H1 (cell line): ENCODE results near the gene ZNF577.

Experiments
- CHD1 ChIP-seq: IDR thresholded peaks from 2 replicates; pipeline ENCODE4 v1.6.1; 2012; ENCODE audit warnings: low read depth, low read length, improper control_type of control experiment
- EP300 ChIP-seq, 2 experiments: IDR thresholded peaks; 1 replicate in 1 of 2; 2 replicates in 1 of 2; pipeline ENCODE4 v1.6.1; 2011 to 2012; ENCODE audit warnings: low read depth in 2 of 2, low read length in 2 of 2, mild to moderate bottlenecking in 2 of 2, borderline replicate concordance in 1 of 2, inconsistent platforms in 1 of 2, moderate library complexity in 1 of 2
- EZH2 ChIP-seq: fragments of 200-600 bp; sonication (generic); IDR thresholded peaks from 2 replicates; pipeline ENCODE4 v1.7.1; 2012; ENCODE audit warnings: low read depth, mild to moderate bottlenecking, moderate library complexity, low read length, inconsistent platforms; ENCODE audit not compliant: severe bottlenecking
- HDAC2 ChIP-seq, 2 experiments: fragments of 300-600 bp in 1 of 2; sonication (generic) in 1 of 2; IDR thresholded peaks; 2 replicates each; pipeline ENCODE4 v1.6.1; 2011 to 2012; ENCODE audit warnings: low read depth in 2 of 2, low read length in 2 of 2, mild to moderate bottlenecking in 2 of 2, moderate library complexity in 2 of 2, borderline replicate concordance in 1 of 2, inconsistent platforms in 1 of 2
- JUN ChIP-seq: IDR thresholded peaks from 2 replicates; pipeline ENCODE4 v1.6.1; 2011; ENCODE audit warnings: low read depth, mild to moderate bottlenecking, improper control_type of control experiment, low read length
- KDM5A ChIP-seq: fragments of 200-600 bp; IDR thresholded peaks from 2 replicates; pipeline ENCODE4 v1.7.1; 2012; ENCODE audit warnings: mild to moderate bottlenecking, low read length, inconsistent platforms, mixed read lengths
- PHF8 ChIP-seq: fragments of 200-600 bp; sonication (generic); conservative IDR thresholded peaks from 2 replicates; pipeline ENCODE4 v1.7.1; 2012; ENCODE audit warnings: low read depth, mild to moderate bottlenecking, inconsistent platforms, low read length, moderate library complexity
- POLR2A ChIP-seq, 2 experiments: IDR thresholded peaks; 1 replicate in 1 of 2; 2 replicates in 1 of 2; pipeline ENCODE4 v1.6.1; 2011; ENCODE audit warnings: low read depth in 2 of 2, low read length in 2 of 2, mild to moderate bottlenecking in 2 of 2; ENCODE audit errors: control extremely low read depth in 1 of 2
- POU5F1 ChIP-seq: IDR thresholded peaks from 2 replicates; pipeline ENCODE4 v1.6.1; 2011; ENCODE audit warnings: low read depth, mild to moderate bottlenecking, low read length, moderate library complexity
- TF ChIP-seq, protein P1 (sequence below), 3 experiments: IDR thresholded peaks; 1 replicate in 2 of 3; 2 replicates in 1 of 3; pipeline versions ENCODE4 v1.5.1 to v1.6.1; 2011; ENCODE audit warnings: low read length in 3 of 3, mild to moderate bottlenecking in 3 of 3, inconsistent platforms in 2 of 3, low read depth in 1 of 3, moderate library complexity in 1 of 3; ENCODE audit not compliant: insufficient read depth in 1 of 3; ENCODE audit errors: control extremely low read depth in 1 of 3

DNA sequence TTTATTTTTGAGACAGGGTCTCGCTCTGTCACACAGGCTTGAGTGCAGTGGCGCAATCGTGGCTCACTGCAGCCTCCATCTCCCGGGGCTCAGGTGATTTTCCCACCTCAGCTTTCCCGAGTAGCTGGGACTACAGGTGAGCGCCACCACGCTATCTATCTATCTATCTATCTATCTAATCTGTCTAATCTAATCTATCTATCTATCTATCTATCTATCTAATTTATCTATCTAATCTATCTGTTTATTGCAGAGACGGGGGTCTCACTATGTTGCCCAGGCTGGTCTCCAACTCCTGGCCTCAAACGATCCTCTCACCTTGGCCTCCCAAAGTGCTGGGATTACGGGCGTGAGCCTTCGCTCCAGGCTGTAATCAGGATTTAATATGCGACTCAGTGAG, 40.1 kb upstream of the ZNF577 start:
- TF ChIP-seq EZH2 = no peak
- no peak for TF ChIP-seq HDAC2 (IDR thresholded peaks at IDR 0.05; ENCODE audit: borderline replicate concordance in 1 of 2, low read depth in 2 of 2, low read length in 2 of 2)
- no peak for TF ChIP-seq EP300 (IDR thresholded peaks at IDR 0.05; ENCODE audit: borderline replicate concordance in 1 of 2, low read depth in 2 of 2, low read length in 2 of 2)
- no peak for TF ChIP-seq KDM5A
- no peak for TF ChIP-seq POLR2A (IDR thresholded peaks at IDR 0.05; ENCODE audit: control extremely low read depth in 1 of 2, low read depth in 2 of 2, low read length in 2 of 2)
- TF ChIP-seq, protein P1, sequence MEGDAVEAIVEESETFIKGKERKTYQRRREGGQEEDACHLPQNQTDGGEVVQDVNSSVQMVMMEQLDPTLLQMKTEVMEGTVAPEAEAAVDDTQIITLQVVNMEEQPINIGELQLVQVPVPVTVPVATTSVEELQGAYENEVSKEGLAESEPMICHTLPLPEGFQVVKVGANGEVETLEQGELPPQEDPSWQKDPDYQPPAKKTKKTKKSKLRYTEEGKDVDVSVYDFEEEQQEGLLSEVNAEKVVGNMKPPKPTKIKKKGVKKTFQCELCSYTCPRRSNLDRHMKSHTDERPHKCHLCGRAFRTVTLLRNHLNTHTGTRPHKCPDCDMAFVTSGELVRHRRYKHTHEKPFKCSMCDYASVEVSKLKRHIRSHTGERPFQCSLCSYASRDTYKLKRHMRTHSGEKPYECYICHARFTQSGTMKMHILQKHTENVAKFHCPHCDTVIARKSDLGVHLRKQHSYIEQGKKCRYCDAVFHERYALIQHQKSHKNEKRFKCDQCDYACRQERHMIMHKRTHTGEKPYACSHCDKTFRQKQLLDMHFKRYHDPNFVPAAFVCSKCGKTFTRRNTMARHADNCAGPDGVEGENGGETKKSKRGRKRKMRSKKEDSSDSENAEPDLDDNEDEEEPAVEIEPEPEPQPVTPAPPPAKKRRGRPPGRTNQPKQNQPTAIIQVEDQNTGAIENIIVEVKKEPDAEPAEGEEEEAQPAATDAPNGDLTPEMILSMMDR (IDR thresholded peaks at IDR 0.05; ENCODE audit: control extremely low read depth in 1 of 3, insufficient read depth in 1 of 3, low read depth in 1 of 3, low read length in 3 of 3) = no peak
- TF ChIP-seq JUN = no peak
- TF ChIP-seq CHD1 = no peak
- TF ChIP-seq PHF8 = no peak
- no peak for TF ChIP-seq POU5F1
